Measurements from ENCODE around the gene ZNF276.
A peak's percentile ranks its signal among the peaks of the same experiment; 100 is the strongest.
"Not testable (repeated sequence)": the region's sequence is repeated elsewhere in the genome, so short reads cannot be mapped to it uniquely, and the experiment has no call there.

The ZNF276 gene, protein sequence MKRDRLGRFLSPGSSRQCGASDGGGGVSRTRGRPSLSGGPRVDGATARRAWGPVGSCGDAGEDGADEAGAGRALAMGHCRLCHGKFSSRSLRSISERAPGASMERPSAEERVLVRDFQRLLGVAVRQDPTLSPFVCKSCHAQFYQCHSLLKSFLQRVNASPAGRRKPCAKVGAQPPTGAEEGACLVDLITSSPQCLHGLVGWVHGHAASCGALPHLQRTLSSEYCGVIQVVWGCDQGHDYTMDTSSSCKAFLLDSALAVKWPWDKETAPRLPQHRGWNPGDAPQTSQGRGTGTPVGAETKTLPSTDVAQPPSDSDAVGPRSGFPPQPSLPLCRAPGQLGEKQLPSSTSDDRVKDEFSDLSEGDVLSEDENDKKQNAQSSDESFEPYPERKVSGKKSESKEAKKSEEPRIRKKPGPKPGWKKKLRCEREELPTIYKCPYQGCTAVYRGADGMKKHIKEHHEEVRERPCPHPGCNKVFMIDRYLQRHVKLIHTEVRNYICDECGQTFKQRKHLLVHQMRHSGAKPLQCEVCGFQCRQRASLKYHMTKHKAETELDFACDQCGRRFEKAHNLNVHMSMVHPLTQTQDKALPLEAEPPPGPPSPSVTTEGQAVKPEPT

DNA sequence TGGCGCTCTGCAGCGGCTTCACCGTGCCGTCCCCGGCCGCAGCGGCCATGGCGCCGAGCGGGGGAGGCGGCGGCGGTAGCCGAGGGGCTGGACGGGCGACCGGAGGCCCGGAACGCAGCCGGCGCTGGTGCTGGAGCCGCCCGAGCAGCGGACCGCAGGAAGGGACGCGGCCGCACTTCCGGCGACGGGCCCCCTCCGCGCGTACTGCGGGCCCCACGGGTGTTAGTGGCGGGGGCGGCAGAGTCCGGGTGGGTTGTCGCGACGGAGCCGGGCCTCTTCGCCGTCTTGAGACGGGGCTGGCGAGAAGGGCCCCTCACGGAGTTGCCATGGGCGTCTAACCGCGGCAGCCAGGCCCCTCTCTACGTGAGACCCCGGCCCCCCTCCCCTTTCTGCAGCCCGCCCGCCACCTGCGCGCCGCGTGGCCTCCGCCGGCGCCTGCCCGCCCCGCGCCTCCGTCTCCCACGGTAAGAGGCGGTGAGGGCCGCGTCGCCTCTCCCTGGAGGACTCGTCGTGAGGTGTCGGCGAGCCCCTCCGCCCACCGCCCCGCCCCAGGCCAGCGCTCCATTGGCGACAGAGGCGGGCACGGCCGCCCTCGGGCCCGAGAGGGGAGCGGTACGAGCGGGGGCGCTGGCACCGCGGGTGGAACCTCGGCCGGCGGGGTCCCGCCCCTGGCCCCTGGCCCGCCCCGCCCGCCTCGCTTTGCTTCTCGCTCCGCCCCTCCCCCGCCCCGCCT, at the start of gene ZNF276, which contains the start of gene VPS9D1:
ZNF276 (plus strand) TSS at position 725 of the 733 bp plus-strand sequence. CDS start 104 bp downstream, outside the sequence.
VPS9D1 (minus strand) TSS at position 86 of the 733 bp plus-strand sequence; CDS start at position 49, 37 bp downstream.
- peak; percentile 81 for DNase-seq (ENCODE audit: low read depth)

DNA sequence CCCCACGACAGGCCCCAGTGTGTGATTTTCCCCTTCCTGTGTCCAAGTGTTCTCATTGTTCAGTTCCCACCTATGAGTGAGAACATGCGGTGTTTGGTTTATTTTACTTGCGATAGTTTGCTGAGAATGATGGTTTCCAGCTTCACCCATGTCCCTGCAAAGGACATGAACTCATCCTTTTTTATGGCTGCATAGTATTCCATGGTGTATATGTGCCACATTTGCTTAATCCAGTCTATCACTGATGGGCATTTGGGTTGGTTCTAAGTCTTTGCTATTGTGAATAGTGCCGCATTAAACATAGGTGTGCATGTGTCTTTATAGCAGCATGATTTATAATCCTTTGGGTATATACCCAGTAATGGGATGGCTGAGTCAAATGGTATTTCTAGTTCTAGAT, 49.8 kb upstream of the ZNF276 start:
- not testable (repeated sequence) for DNase-seq (ENCODE audit: low read depth)

GRCh38 chr16:89672177-89672941, 49.0 kb upstream of the ZNF276 start:
- no peak for DNase-seq (ENCODE audit: low read depth)

- DNase-seq (ENCODE audit: low read depth): no peak
Observed at GRCh38 chr16:89678258-89678657, 43.1 kb upstream of the ZNF276 start.

GRCh38 chr16:89685916-89686315, 35.4 kb upstream of the ZNF276 start:
- DNase-seq (ENCODE audit: low read depth): no peak

DNA sequence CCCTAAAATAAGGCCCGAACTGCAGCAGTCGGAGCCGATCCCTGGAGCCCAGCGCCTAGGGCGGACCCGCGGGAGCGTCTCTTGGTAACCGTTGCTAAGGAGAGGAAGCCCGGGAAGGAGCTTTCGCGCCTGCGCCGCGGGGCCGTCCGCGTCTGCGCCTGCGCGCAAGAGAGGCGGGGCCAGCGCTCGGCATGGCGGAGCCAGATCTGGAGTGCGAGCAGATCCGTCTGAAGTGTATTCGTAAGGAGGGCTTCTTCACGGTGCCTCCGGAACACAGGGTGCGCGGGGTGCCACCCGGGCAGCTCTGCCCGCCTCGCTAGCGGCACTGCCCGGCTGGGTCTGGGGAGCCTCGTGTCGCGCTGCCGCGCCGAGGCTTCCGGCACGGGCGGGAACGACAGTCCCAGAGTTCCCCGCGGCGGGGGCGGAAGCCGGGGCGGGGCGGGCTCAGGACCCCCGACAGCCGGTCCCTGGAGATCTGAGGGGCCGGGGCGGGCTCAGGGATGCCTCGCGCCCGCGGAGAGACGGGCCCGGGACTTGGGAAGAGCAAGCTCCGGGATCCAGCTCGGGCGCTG, 34.7 kb upstream of the ZNF276 start, which contains the start of gene CDK10:
CDK10 (plus strand) TSS at position 170 of the 572 bp plus-strand sequence; CDS start at position 192, 22 bp downstream.
- DNase-seq (ENCODE audit: low read depth): peak; percentile 77

GRCh38 chr16:89687092-89687940, 34.0 kb upstream of the ZNF276 start:
- peak; percentile 60 for DNase-seq (ENCODE audit: low read depth)

- DNase-seq (ENCODE audit: low read depth): no peak
Observed at GRCh38 chr16:89688395-89688794, 32.9 kb upstream of the ZNF276 start.

DNA sequence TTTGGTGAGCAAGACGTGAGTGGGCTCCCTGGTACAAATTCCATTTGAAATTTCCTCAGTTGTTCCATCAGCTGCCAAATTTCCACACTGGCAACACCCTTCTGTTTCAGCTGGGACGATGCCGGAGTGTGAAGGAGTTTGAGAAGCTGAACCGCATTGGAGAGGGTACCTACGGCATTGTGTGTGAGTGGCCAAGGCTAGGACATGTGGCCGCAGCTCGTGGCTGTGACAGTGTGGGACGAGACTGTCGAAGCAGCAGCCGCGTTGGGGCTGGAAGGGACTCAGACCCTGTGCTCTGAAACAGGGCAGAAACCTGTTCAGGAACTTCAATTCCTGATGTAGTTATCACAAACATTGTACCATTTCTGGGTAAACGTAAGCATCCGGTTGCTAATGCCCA, 32.2 kb upstream of the ZNF276 start:
- DNase-seq (ENCODE audit: low read depth): no peak

DNA sequence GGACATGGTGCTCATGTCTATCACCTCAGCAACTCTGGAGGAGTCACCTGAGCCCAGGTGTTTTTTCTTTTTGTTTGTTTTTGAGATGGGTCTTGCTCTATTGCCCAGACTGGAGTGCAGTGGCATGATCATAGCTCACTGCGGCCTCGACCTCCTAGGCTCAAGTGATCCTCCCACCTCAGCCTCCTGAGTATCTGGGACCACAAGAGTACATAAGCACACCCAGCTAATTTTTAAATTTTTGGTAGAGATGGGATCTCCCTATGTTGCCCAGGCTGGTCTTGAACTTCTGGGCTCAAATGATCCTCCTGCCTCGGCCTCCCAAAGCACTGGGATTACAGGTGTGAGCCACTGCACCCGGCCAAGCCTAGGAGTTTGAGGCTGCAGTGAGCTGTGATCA, 31.7 kb upstream of the ZNF276 start:
- not testable (repeated sequence) for DNase-seq (ENCODE audit: low read depth)

DNA sequence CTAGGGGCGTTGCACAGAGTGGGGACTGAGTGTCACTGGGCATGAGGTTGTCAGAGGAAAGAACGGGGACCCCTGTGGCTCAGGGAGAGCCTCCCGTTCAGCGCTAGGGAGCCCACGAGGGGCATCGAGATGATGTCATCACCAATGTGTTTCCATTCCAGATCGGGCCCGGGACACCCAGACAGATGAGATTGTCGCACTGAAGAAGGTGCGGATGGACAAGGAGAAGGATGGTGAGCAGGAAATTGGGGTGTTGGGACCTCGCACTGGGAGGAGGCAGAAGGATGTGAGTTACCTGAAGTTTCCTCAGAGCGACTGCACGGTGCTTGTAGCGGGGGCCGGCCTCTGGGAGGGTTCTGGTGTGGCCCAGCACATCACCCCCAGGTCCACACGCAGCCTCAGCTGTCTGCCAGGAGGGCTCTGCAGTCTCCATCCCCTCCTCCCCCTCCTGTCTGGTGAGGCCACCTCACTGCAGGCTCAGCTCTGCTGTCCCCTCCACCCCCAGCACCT, 30.9 kb upstream of the ZNF276 start:
- no peak for DNase-seq (ENCODE audit: low read depth)

DNA sequence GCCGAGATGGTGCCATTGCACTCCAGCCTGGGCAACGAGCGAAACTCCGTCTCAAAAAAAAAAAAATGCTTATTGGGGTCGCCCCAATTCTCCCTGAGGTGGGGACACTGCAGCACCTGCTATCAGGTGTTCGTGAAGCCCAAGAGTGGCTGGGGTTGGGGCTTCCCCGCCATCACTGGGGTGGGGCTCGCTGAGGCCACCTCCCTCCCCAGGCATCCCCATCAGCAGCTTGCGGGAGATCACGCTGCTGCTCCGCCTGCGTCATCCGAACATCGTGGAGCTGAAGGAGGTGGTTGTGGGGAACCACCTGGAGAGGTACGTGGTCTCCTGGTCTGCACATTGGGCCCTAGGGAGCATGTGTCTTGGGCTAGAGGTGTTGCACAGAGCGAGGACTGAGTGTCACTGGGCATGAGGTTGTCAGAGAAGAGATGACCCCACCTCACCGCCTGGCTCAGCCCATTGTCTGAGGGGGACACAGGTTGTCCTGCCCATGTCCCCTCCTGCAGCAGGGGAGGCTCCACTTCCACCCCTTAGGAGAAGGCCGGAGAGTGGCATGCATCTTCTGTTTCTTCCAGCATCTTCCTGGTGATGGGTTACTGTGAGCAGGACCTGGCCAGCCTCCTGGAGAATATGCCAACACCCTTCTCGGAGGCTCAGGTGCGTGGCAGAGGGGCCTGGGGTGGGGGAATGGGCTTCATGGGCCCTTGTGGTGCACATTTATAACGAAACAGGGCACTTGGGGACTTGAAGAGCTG, 29.9 kb upstream of the ZNF276 start:
- no peak for DNase-seq (ENCODE audit: low read depth)

- no peak for DNase-seq (ENCODE audit: low read depth)
Observed at GRCh38 chr16:89691986-89692569, 29.3 kb upstream of the ZNF276 start.

DNA sequence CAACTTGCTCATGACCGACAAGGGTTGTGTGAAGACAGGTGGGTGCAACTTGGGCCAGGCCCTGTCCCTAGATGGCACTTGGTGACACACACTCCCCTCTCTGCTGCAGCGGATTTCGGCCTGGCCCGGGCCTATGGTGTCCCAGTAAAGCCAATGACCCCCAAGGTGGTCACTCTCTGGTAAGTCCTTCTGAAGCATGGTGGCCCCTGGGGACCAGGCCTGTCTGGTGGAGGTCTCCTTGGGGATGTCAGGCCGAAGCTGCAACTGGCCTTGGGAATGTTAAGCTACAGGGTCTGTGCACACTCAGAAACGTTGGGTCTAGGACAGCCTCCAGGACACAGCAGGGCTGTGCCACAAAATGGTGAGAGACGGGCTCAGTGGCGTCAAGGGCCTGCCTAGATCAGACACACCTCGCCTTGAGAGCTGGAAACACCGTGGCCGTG, 28.0 kb upstream of the ZNF276 start:
- no peak for DNase-seq (ENCODE audit: low read depth)

DNA sequence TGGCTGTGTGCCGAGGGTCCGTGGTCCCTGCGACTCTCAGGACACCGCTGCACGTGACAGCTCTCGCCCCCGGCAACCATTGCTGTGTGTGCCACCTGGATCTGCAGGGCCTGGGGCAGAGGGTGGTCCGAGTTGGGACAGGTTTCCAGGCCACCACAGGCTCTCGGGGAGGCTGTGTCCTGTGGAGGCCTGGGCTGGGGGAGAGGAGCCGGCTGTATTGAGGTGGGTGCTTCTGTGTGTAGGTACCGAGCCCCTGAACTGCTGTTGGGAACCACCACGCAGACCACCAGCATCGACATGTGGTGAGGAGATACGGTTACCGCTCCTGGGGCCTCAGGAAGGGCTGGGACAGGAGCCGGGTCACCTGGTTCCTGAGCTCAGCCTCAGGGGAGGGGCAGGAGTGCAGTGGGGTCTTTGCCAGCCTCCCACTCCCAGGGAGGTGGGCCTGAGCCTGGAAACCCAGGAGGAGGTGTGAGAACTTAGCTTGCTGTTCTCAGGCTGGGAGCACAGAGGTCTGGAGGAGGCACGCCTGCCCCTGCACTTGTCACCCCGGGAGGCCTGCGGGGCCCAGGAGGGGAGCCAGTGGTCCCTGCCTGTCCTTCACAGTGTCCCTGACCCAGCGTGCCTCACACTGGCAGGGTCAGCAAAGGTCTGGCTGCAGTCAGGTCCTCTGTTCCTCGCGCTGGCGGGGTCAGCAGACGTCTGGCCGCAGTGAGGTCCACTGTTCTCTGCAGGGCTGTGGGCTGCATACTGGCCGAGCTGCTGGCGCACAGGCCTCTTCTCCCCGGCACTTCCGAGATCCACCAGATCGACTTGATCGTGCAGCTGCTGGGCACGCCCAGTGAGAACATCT, 27.2 kb upstream of the ZNF276 start:
- DNase-seq (ENCODE audit: low read depth): no peak

DNA sequence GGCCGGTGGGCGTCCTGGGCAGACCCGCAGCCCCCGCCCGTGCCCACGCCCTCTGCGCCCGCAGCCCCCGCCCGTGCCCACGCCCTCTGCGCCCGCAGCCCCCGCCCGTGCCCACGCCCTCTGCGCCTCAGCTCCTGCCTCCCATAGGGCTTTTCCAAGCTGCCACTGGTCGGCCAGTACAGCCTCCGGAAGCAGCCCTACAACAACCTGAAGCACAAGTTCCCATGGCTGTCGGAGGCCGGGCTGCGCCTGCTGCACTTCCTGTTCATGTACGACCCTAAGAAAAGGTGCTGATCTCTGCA, 26.6 kb upstream of the ZNF276 start:
- DNase-seq (ENCODE audit: low read depth): not testable (repeated sequence)

DNA sequence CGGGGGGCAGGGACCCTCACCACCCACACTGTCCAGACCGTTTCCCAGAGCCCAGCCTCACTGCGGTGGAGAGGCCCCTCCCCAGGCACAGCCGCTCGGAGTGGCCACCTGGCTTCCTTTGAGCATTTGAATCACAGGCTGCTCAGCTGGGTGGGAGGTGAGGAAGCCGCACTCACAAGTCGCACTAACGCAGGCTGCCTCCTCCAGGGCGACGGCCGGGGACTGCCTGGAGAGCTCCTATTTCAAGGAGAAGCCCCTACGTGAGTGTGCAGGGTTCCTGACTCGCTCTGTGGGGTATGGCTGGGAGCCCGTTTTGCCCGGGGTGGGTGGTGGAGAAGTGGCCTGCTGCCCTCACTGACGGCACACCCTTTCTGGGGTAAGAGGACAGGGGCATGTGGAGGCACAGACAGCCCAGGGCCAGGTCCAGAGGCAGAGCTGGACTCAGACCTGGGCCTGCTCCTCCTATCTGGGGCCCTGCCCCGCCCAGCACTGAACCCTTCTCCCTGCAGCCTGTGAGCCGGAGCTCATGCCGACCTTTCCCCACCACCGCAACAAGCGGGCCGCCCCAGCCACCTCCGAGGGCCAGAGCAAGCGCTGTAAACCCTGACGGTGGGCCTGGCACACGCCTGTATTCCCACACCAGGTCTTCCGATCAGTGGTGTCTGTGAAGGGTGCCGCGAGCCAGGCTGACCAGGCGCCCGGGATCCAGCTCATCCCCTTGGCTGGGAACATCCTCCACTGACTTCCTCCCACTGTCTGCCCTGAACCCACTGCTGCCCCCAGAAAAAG, 26.1 kb upstream of the ZNF276 start:
- DNase-seq (ENCODE audit: low read depth): no peak

All from iris pigment epithelial cell (primary cell).